C4-2B (cell line): Measurements from ENCODE around the gene CDC42BPB.

Source experiments
- H3K27ac ChIP-seq: fragments of 450-650 bp; 2 replicates; pipeline ENCODE4 v1.5.1; 2017
- CTCF ChIP-seq: fragments of 450-650 bp; conservative IDR thresholded peaks from 2 replicates; pipeline ENCODE4 v1.5.1; 2017; ENCODE audit warnings: mild to moderate bottlenecking
- ZFX ChIP-seq: fragments of 450-650 bp; IDR thresholded peaks from 2 replicates; pipeline ENCODE4 v1.6.1; 2017

CDC42BPB gene

GRCh38 chr14:103085106-103086091 lies 28.1 kb upstream of the CDC42BPB start:
- no peak overlapping the region for H3K27ac ChIP-seq
- TF ChIP-seq ZFX (no peak), CTCF (peak; percentile 61)

- TF ChIP-seq CTCF: no peak
- no peak for TF ChIP-seq ZFX
- H3K27ac ChIP-seq: no peak within 1 kb of the TSS
Observed at GRCh38 chr14:103084021-103084919, 26.9 kb upstream of the CDC42BPB start, which contains the start of gene LBHD2. Gene LBHD2, plus strand, starts transcription at chr14:103084210. Its CDS starts 1,803 bp downstream, at chr14:103086013.

- no peak for TF ChIP-seq CTCF
- no peak for TF ChIP-seq ZFX
- no peak overlapping the region for H3K27ac ChIP-seq
Observed at GRCh38 chr14:103081951-103082350, 24.6 kb upstream of the CDC42BPB start.

GRCh38 chr14:103078860-103079587 lies 21.7 kb upstream of the CDC42BPB start:
- TF ChIP-seq ZFX (no peak), CTCF (no peak)
- no peak overlapping the region for H3K27ac ChIP-seq

GRCh38 chr14:103078420-103078749 lies 21.0 kb upstream of the CDC42BPB start:
- TF ChIP-seq CTCF (peak; percentile 82), ZFX (no peak)
- H3K27ac ChIP-seq: no peak overlapping the region

GRCh38 chr14:103074729-103075367 lies 17.5 kb upstream of the CDC42BPB start:
- H3K27ac ChIP-seq: no peak overlapping the region; the same call in 1 of the 2 replicates
- no peak for TF ChIP-seq CTCF
- no peak for TF ChIP-seq ZFX
